ENCODE data around the gene PAFAH1B1. TPM values are rescaled to one million over a fixed set of nuclear protein-coding genes. Genes with fewer than 3 reads are reported as not detected.

PAFAH1B1 gene
- total and polyA plus RNA-seq, 10 of the 15 experiments (the other 5 are each of a cell fraction or from before 2014, with no cell fraction given) = 28.9 to 107 (median 49.1) TPM

- no TSS peak for BruUV-seq (replicated peaks)
- ChIA-PET POLR2A (no interaction called here), CTCF (interaction anchor here (0.6 kb wide), 1 partner anchor 49 kb away, joined by 3 read pairs; no protein-coding TSS in a partner anchor), SMC1A (ENCODE audit: uncharacterized antibody, unreplicated experiment) (no interaction called here), RAD21 (ENCODE audit: unreplicated experiment) (no interaction called here)
- no peaks in the 10 kb centered on the region for H3K9me3 ChIP-seq (replicated peaks; ENCODE audit: control insufficient read depth, insufficient read depth, low read length)
- H3K9ac ChIP-seq (ENCODE audit: control insufficient read depth, insufficient read depth, low read length) = no peak overlapping the region
- in situ Hi-C loops (cut with MboI) (no loop called here), intact Hi-C loops (cut with micrococcal nuclease; ENCODE audit: unreplicated experiment) (no loop called here)
- DNase-seq (ENCODE audit: low read depth, low spot score) (no peak), FAIRE-seq (no peak), ATAC-seq (no peak)
- H3K4me2 ChIP-seq (ENCODE audit: control insufficient read depth, insufficient read depth) = no peak overlapping the region
- H2AFZ ChIP-seq (ENCODE audit: control insufficient read depth, low read depth, low read length) = no peak overlapping the region
- peaks cover 0 to 3% of the 10 kb centered on the region in 2 experiments; a peak in 3 of 4 replicates for H3K27me3 ChIP-seq (replicated peaks in 1 of 2; ENCODE audit: control insufficient read depth in 2 of 2, insufficient read depth in 2 of 2, low read length in 1 of 2)
- no peaks in the 10 kb centered on the region for H3K79me2 ChIP-seq (ENCODE audit: control insufficient read depth, insufficient read depth, low read length)
- no peak overlapping the region for H3K4me3 ChIP-seq
- no peaks in the 10 kb centered on the region for H4K20me1 ChIP-seq (ENCODE audit: control insufficient read depth, insufficient read depth)
- WGBS (ENCODE audit: insufficient coverage, insufficient replicate concordance, low lambda C conversion rate, missing lambda C conversion rate) = 25% methylated on average over 68 of the region's 98 CpGs
- H3K36me3 ChIP-seq (ENCODE audit: control insufficient read depth in 2 of 2, insufficient read depth in 2 of 2, low read length in 1 of 2) = no peaks in the 10 kb centered on the region
- H3K27ac ChIP-seq (ENCODE audit: control insufficient read depth, insufficient read depth) = no peak overlapping the region
- no peaks in the 10 kb centered on the region; the same call in 1 of the 2 replicates for H3K4me1 ChIP-seq (ENCODE audit: control insufficient read depth, insufficient read depth, low read length)
- no peak for TF ChIP-seq USF2 (IDR thresholded peaks at IDR 0.05; ENCODE audit: borderline replicate concordance, low read depth, low read length)
- TF ChIP-seq RCOR1 (conservative IDR thresholded peaks at IDR 0.05; ENCODE audit: low read depth, low read length) = no peak
- TF ChIP-seq ZNF384 (IDR thresholded peaks at IDR 0.05; ENCODE audit: borderline replicate concordance, low read depth, low read length) = no peak
- no peak for TF ChIP-seq POU2F2 (IDR thresholded peaks at IDR 0.05; ENCODE audit: borderline replicate concordance, low read depth, low read length)
- TF ChIP-seq PBX3 (IDR thresholded peaks at IDR 0.05; ENCODE audit: insufficient replicate concordance, low read depth, low read length) = no peak
- no peak for TF ChIP-seq MAX (IDR thresholded peaks at IDR 0.05; ENCODE audit: low read depth, low read length)
- no peak for TF ChIP-seq HSF1 (IDR thresholded peaks at IDR 0.05; ENCODE audit: low read depth, low read length)
- no peak for TF ChIP-seq NR2C1 (IDR thresholded peaks at IDR 0.05)
- no peak for TF ChIP-seq ATF3 (IDR thresholded peaks at IDR 0.05; ENCODE audit: borderline replicate concordance, extremely low read depth, low read depth, low read length)
- no peak for TF ChIP-seq PAX5 (IDR thresholded peaks at IDR 0.05; ENCODE audit: borderline replicate concordance, low read depth, low read length)
- no peak for TF ChIP-seq ATF2 (IDR thresholded peaks at IDR 0.05; ENCODE audit: low read length)
- TF ChIP-seq ZNF622 (IDR thresholded peaks at IDR 0.05) = no peak
- no peak for TF ChIP-seq ZBTB4 (CRISPR knock-in tag; IDR thresholded peaks at IDR 0.05)
- no peak for TF ChIP-seq SREBF1 (IDR thresholded peaks at IDR 0.05; ENCODE audit: low read length)
Observed at GRCh38 chr17:2723997-2724783, 130.7 kb downstream of the PAFAH1B1 start.
